K562 (cell line): ENCODE data around the gene TAF15. TPM values are rescaled to one million over a fixed set of nuclear protein-coding genes. Genes with fewer than 3 reads are reported as not detected.

Source experiments
- FOXK2 ChIP-seq, 2 experiments: fragments of 450-650 bp; IDR thresholded peaks in 1 of 2; conservative IDR thresholded peaks in 1 of 2; 2 replicates each; pipeline ENCODE4 v1.6.1; 2016; ENCODE audit warnings: low read depth in 2 of 2, mild to moderate bottlenecking in 1 of 2
- POLR2H ChIP-seq: IDR thresholded peaks from 2 replicates; pipeline ENCODE4 v1.6.1; 2016; ENCODE audit warnings: missing genetic modification characterization, low read depth, mild to moderate bottlenecking, control low read depth, missing compliant biosample characterization, moderate library complexity
- SMARCA5 ChIP-seq: fragments of 450-650 bp; IDR thresholded peaks from 2 replicates; pipeline ENCODE4 v1.6.1; 2016
- TCFL5 ChIP-seq: fragments of 250-450 bp; sonication (Bioruptor Pico); conservative IDR thresholded peaks from 2 replicates; pipeline ENCODE4 v1.6.1; 2021; ENCODE audit warnings: mild to moderate bottlenecking, moderate library complexity, matching md5 sums
- ZBED1 ChIP-seq: IDR thresholded peaks from 2 replicates; pipeline ENCODE4 v1.6.1; 2014
- ZNF197 ChIP-seq: fragments of 200-800 bp; sonication (Bioruptor generic); IDR thresholded peaks from 2 replicates; pipeline ENCODE4 v1.6.1; 2016; ENCODE audit warnings: low read depth, missing genetic modification characterization, missing compliant biosample characterization
- ZSCAN32 ChIP-seq: fragments of 450-650 bp; formaldehyde crosslinking; IDR thresholded peaks from 2 replicates; pipeline ENCODE4 v1.4.0; 2020; ENCODE audit warnings: mild to moderate bottlenecking, moderate library complexity
- polyA plus RNA-seq, 8 experiments: library from polyadenylated mRNA; depleted of rRNA in 4 of 8; stranded (reverse) in 5 of 8; unstranded in 3 of 8; fragments of >200 nt; fragmentation: Nextera tagmentation in 2 of 8; fragmentation: Illumina TruSeq in 1 of 8; extraction: Ambion mirVana in 2 of 8; extraction: Trizol in 1 of 8; gene quantifications; 2 replicates each; pipeline versions ENCODE4 v1.2.1 to v1.2.3, GENCODE V29; 2011 to 2014; ENCODE audit warnings: inconsistent platforms in 1 of 8, missing spikeins in 1 of 8
- total RNA-seq, 7 experiments: library from RNA; depleted of rRNA in 6 of 7; stranded (reverse); fragments of >200 nt in 6 of 7; fragmentation: Illumina TruSeq in 2 of 7; extraction: Trizol in 2 of 7; gene quantifications; 2 replicates each; pipeline versions ENCODE4 v1.2.1 to v1.2.3, GENCODE V29; 2011 to 2021; ENCODE audit warnings: low replicate concordance in 1 of 7
- TF ChIP-seq, protein P1 (sequence below), 2 experiments: fragments of 450-650 bp; IDR thresholded peaks; 2 replicates each; pipeline ENCODE4 v1.6.1; 2016; ENCODE audit warnings: mild to moderate bottlenecking in 2 of 2, borderline replicate concordance in 1 of 2, low read depth in 1 of 2, moderate library complexity in 1 of 2
- TF ChIP-seq, protein P2 (sequence below): fragments of 250-450 bp; sonication (Bioruptor Pico); IDR thresholded peaks from 2 replicates; pipeline ENCODE4 v1.4.0; 2020; ENCODE audit warnings: mild to moderate bottlenecking, moderate library complexity
- TF ChIP-seq, protein P3 (sequence below), 2 experiments: fragments of 150-350 bp in 1 of 2; IDR thresholded peaks; 2 replicates each; pipeline ENCODE4 v1.6.1; 2012 to 2016; ENCODE audit warnings: low read depth in 2 of 2, low read length in 2 of 2, mild to moderate bottlenecking in 1 of 2, moderate library complexity in 1 of 2

TAF15 gene
- total and polyA plus RNA-seq, 9 of the 15 experiments (the other 6 are each of a cell fraction or from before 2014, with no cell fraction given): 4.1 to 272 (median 56.8) TPM

- TF ChIP-seq, protein P1, sequence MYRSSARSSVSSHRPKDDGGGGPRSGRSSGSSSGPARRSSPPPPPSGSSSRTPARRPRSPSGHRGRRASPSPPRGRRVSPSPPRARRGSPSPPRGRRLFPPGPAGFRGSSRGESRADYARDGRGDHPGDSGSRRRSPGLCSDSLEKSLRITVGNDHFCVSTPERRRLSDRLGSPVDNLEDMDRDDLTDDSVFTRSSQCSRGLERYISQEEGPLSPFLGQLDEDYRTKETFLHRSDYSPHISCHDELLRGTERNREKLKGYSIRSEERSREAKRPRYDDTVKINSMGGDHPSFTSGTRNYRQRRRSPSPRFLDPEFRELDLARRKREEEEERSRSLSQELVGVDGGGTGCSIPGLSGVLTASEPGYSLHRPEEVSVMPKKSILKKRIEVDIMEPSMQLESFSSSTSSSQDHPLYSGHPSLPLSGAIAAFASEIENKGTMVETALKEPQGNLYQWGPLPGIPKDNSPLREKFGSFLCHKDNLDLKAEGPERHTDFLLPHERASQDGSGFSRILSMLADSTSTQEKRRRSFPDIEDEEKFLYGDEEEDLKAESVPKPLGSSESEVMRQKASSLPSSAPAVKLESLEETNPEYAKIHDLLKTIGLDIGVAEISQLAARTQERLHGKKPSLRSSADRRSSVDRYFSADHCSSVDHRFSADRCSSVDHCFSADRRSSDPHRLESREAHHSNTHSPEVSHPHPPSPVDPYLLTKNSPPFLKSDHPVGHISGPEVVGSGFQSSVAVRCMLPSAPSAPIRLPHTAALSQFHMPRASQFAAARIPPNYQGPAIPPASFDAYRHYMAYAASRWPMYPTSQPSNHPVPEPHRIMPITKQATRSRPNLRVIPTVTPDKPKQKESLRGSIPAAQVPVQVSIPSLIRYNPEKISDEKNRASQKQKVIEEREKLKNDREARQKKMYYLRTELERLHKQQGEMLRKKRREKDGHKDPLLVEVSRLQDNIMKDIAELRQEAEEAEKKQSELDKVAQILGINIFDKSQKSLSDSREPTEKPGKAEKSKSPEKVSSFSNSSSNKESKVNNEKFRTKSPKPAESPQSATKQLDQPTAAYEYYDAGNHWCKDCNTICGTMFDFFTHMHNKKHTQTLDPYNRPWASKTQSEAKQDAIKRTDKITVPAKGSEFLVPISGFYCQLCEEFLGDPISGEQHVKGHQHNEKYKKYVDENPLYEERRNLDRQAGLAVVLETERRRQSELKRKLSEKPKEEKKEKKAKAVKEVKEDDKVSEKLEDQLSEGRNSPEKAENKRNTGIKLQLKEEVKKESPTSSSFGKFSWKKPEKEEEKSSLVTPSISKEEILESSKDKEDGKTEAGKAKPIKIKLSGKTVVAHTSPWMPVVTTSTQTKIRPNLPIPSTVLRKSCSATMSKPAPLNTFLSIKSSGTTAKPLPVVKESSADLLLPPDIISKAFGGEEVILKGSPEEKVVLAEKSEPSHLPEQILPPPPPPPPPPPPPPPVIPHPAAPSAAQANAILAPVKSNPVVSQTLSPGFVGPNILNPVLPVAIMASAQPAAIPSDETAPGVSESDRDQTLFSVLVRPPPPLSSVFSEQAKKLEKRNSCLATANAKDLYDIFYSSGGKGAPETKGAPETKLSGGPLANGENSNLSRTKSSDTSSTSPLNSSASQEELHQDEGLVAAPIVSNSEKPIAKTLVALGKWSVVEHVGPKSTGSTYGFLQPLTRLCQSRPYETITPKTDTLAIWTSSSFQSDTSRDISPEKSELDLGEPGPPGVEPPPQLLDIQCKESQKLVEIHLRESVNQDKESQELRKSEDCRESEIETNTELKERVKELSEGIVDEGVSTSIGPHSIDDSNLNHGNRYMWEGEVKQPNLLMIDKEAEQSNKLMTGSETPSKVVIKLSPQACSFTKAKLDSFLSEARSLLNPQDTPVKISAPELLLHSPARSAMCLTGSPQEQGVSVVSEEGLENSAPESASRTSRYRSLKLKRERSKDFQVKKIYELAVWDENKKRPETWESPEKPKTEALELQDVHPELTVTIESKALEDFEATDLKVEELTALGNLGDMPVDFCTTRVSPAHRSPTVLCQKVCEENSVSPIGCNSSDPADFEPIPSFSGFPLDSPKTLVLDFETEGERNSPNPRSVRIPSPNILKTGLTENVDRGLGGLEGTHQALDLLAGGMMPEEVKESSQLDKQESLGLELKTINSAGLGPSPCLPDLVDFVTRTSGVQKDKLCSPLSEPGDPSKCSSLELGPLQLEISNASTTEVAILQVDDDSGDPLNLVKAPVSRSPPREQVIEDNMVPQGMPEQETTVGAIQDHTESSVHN (IDR thresholded peaks at IDR 0.05; ENCODE audit: borderline replicate concordance in 1 of 2, low read depth in 1 of 2): 0 out of 4 replicates have a peak, but pooled peaks of 1 of the 2 experiments have one; percentile 46
- TF ChIP-seq POLR2H (tag) (no peak), ZBED1 (no peak), SMARCA5 (0 out of 2 replicates have a peak, but pooled peaks have one; percentile 27), ZSCAN32 (CRISPR knock-in tag) (no peak), ZNF197 (no peak; the same call in 1 of the 2 replicates), FOXK2 (conservative IDR thresholded peaks at IDR 0.05 in 1 of 2, IDR thresholded peaks at IDR 0.05 in 1 of 2; ENCODE audit: low read depth in 2 of 2) (no peak), TCFL5 (no peak)
- TF ChIP-seq, protein P2, sequence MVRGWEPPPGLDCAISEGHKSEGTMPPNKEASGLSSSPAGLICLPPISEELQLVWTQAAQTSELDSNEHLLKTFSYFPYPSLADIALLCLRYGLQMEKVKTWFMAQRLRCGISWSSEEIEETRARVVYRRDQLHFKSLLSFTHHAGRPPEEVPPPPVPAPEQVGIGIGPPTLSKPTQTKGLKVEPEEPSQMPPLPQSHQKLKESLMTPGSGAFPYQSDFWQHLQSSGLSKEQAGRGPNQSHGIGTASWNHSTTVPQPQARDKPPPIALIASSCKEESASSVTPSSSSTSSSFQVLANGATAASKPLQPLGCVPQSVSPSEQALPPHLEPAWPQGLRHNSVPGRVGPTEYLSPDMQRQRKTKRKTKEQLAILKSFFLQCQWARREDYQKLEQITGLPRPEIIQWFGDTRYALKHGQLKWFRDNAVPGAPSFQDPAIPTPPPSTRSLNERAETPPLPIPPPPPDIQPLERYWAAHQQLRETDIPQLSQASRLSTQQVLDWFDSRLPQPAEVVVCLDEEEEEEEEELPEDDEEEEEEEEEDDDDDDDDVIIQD (CRISPR knock-in tag): 0 out of 2 replicates have a peak, but pooled peaks have one; percentile 30
- TF ChIP-seq, protein P3, sequence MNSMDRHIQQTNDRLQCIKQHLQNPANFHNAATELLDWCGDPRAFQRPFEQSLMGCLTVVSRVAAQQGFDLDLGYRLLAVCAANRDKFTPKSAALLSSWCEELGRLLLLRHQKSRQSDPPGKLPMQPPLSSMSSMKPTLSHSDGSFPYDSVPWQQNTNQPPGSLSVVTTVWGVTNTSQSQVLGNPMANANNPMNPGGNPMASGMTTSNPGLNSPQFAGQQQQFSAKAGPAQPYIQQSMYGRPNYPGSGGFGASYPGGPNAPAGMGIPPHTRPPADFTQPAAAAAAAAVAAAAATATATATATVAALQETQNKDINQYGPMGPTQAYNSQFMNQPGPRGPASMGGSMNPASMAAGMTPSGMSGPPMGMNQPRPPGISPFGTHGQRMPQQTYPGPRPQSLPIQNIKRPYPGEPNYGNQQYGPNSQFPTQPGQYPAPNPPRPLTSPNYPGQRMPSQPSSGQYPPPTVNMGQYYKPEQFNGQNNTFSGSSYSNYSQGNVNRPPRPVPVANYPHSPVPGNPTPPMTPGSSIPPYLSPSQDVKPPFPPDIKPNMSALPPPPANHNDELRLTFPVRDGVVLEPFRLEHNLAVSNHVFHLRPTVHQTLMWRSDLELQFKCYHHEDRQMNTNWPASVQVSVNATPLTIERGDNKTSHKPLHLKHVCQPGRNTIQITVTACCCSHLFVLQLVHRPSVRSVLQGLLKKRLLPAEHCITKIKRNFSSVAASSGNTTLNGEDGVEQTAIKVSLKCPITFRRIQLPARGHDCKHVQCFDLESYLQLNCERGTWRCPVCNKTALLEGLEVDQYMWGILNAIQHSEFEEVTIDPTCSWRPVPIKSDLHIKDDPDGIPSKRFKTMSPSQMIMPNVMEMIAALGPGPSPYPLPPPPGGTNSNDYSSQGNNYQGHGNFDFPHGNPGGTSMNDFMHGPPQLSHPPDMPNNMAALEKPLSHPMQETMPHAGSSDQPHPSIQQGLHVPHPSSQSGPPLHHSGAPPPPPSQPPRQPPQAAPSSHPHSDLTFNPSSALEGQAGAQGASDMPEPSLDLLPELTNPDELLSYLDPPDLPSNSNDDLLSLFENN (IDR thresholded peaks at IDR 0.05; ENCODE audit: low read depth in 2 of 2, low read length in 2 of 2): 0 out of 4 replicates have a peak, but pooled peaks of 1 of the 2 experiments have one; percentile 10
Observed at GRCh38 chr17:35808240-35808961, 883 bp upstream of the TAF15 start (continued).
